Measurements from ENCODE around the gene DBP. TPM values are rescaled to one million over a fixed set of nuclear protein-coding genes. Genes with fewer than 3 reads are reported as not detected.
A peak's percentile ranks its signal among the peaks of the same experiment; 100 is the strongest.

Gene DBP
- total and polyA plus RNA-seq, 10 of the 15 experiments (the other 5 are each of a cell fraction or from before 2014, with no cell fraction given): 2.0 to 10.6 (median 6.9) TPM

GRCh38 chr19:48637948-48638830, 1.0 kb upstream of the DBP start (continued):
- TF ChIP-seq MLLT1 (IDR thresholded peaks at IDR 0.05) (peak; percentile 62; the same call in 1 of the 2 replicates), SMAD5 (IDR thresholded peaks at IDR 0.05; ENCODE audit: low read depth) (no peak; the same call in 1 of the 2 replicates), ZZZ3 (IDR thresholded peaks at IDR 0.05; ENCODE audit: control insufficient read depth, insufficient read length, low read depth) (no peak), MYB (IDR thresholded peaks at IDR 0.05; ENCODE audit: borderline replicate concordance, low read depth, low read length) (no peak), STAT1 (conservative IDR thresholded peaks at IDR 0.05) (0 out of 2 replicates have a peak, but pooled peaks have one; percentile 78), SUZ12 (IDR thresholded peaks at IDR 0.05; ENCODE audit: unreplicated experiment) (no peak), ESRRA (IDR thresholded peaks at IDR 0.05; ENCODE audit: low read length) (no peak), EGR1 (IDR thresholded peaks at IDR 0.05; ENCODE audit: borderline replicate concordance in 1 of 2, low read depth in 2 of 2, low read length in 2 of 2) (peak in 1 of 2 experiments; percentile 14; a peak in 1 of 3 replicates), IRF5 (IDR thresholded peaks at IDR 0.05; ENCODE audit: borderline replicate concordance) (no peak), EED (IDR thresholded peaks at IDR 0.05; ENCODE audit: low read depth) (no peak), NBN (IDR thresholded peaks at IDR 0.05) (peak; percentile 35)
